H1 (cell line): ENCODE results near the gene TMEM117. TPM values are rescaled to one million over a fixed set of nuclear protein-coding genes. Genes with fewer than 3 reads are reported as not detected.

ENCODE experiments used
- CTCF ChIA-PET: fragments of 300-600 bp; sonication (Branson Sonifier 250); formaldehyde crosslinking; loops from one replicate; lab custom pipeline; 2021; ENCODE audit not compliant: partially characterized antibody; lab: Charles Lee
- POLR2A ChIA-PET: fragments of 300-600 bp; sonication (Branson Sonifier 250); formaldehyde crosslinking; loops from one replicate; lab custom pipeline; 2021; ENCODE audit warnings: inconsistent platforms; ENCODE audit not compliant: partially characterized antibody; lab: Charles Lee
- DNase-seq, 2 experiments: peaks; one replicate each; pipeline versions ENCODE4 v3.0.0 to v3.0.0-alpha.2; 2010 to 2022; ENCODE audit warnings: low spot score in 2 of 2, low read depth in 1 of 2, mixed read lengths in 1 of 2
- FAIRE-seq: peaks from 2 replicates; lab custom pipeline; 2011; peaks lifted over from hg19 to GRCh38; lab: Jason Lieb, UNC
- H2AFZ ChIP-seq: 2 replicates; pipeline ENCODE4 v1.8.1; 2012; ENCODE audit warnings: low read length, inconsistent platforms
- H2AK5ac ChIP-seq: 2 replicates; pipeline ENCODE4 v1.6.1; 2013; ENCODE audit warnings: low read depth, low read length
- H2BK120ac ChIP-seq: replicated peaks from 2 replicates; pipeline ENCODE3; 2013; ENCODE audit warnings: low read depth, low read length, inconsistent platforms
- H2BK12ac ChIP-seq: 2 replicates; pipeline ENCODE4 v1.6.1; 2013; ENCODE audit warnings: low read depth, low read length
- H2BK15ac ChIP-seq: 2 replicates; pipeline ENCODE4 v1.6.1; 2013; ENCODE audit warnings: low read length
- H2BK20ac ChIP-seq: 2 replicates; pipeline ENCODE4 v1.6.1; 2013; ENCODE audit warnings: low read length
- H2BK5ac ChIP-seq: 2 replicates; pipeline ENCODE4 v1.6.1; 2013; ENCODE audit warnings: low read depth, low read length
- H3K14ac ChIP-seq: 2 replicates; pipeline ENCODE4 v1.6.1; 2013; ENCODE audit warnings: inconsistent platforms; ENCODE audit not compliant: insufficient read length
- H3K18ac ChIP-seq: 2 replicates; pipeline ENCODE4 v1.6.1; 2013; ENCODE audit warnings: low read length; ENCODE audit errors: extremely low read depth
- H3K23ac ChIP-seq: 2 replicates; pipeline ENCODE4 v1.6.1; 2013; ENCODE audit warnings: inconsistent platforms; ENCODE audit not compliant: insufficient read length
- H3K23me2 ChIP-seq: 2 replicates; pipeline ENCODE4 v1.6.1; 2013; ENCODE audit warnings: low read depth, low read length
- H3K27ac ChIP-seq: 2 replicates; pipeline ENCODE4 v1.6.1; 2011; ENCODE audit warnings: low read depth, low read length, inconsistent platforms
- H3K27me3 ChIP-seq, 4 experiments: replicated peaks in 1 of 4; 1 replicate in 1 of 4; 2 replicates in 3 of 4; pipeline versions ENCODE4 v1.6.1 to v1.8.1; 2011 to 2013; ENCODE audit warnings: low read length in 3 of 4, mild to moderate bottlenecking in 3 of 4, inconsistent platforms in 2 of 4, mixed read lengths in 2 of 4, moderate library complexity in 1 of 4; ENCODE audit not compliant: control insufficient read depth in 3 of 4, insufficient read depth in 3 of 4; ENCODE audit errors: extremely low read depth in 1 of 4
- H3K36me3 ChIP-seq, 4 experiments: 2 replicates each; pipeline versions ENCODE4 v1.6.1 to v1.8.1; 2011 to 2013; ENCODE audit warnings: mild to moderate bottlenecking in 4 of 4, low read length in 3 of 4, moderate library complexity in 2 of 4, control low read depth in 1 of 4, inconsistent platforms in 1 of 4; ENCODE audit not compliant: insufficient read depth in 4 of 4, control insufficient read depth in 2 of 4
- H3K4ac ChIP-seq: replicated peaks from 2 replicates; pipeline ENCODE3; 2013; ENCODE audit warnings: low read length, low read depth, mixed read lengths, inconsistent platforms; ENCODE audit not compliant: insufficient read length
- H3K4me1 ChIP-seq, 4 experiments: replicated peaks in 1 of 4; 1 replicate in 1 of 4; 2 replicates in 3 of 4; pipeline versions ENCODE4 v1.6.1 to v1.8.1; 2011 to 2013; ENCODE audit warnings: low read length in 3 of 4, inconsistent platforms in 2 of 4, mixed read lengths in 1 of 4; ENCODE audit not compliant: insufficient read depth in 4 of 4, control insufficient read depth in 3 of 4
- H3K4me2 ChIP-seq, 2 experiments: 2 replicates each; pipeline versions ENCODE4 v1.6.1 to v1.8.1; 2011 to 2013; ENCODE audit warnings: low read depth in 2 of 2, low read length in 2 of 2, control low read depth in 1 of 2, inconsistent platforms in 1 of 2, mild to moderate bottlenecking in 1 of 2; ENCODE audit not compliant: insufficient read depth in 1 of 2
- H3K4me3 ChIP-seq, 4 experiments: fragments of 200-600, 300-600 bp in 1 of 4; sonication (generic), shearing (Covaris generic), sonication (Bioruptor Twin) in 1 of 4; 2 replicates each; pipeline versions ENCODE4 v1.5.1 to v1.8.1; 2011 to 2016; ENCODE audit warnings: low read length in 4 of 4, low read depth in 3 of 4, control low read depth in 2 of 4, inconsistent platforms in 2 of 4, mild to moderate bottlenecking in 2 of 4, mixed read lengths in 1 of 4, moderate library complexity in 1 of 4; ENCODE audit not compliant: insufficient read depth in 2 of 4; ENCODE audit errors: extremely low read depth in 1 of 4
- H3K56ac ChIP-seq: replicated peaks from 2 replicates; pipeline ENCODE3; 2013; ENCODE audit warnings: low read depth, mild to moderate bottlenecking, mixed read lengths, low read length, inconsistent platforms; ENCODE audit not compliant: insufficient read length
- H3K79me1 ChIP-seq: 2 replicates; pipeline ENCODE4 v1.6.1; 2013; ENCODE audit warnings: low read depth, low read length, control low read depth
- H3K79me2 ChIP-seq, 2 experiments: 2 replicates each; pipeline versions ENCODE4 v1.6.1 to v1.8.1; 2012 to 2013; ENCODE audit warnings: low read length in 2 of 2, mild to moderate bottlenecking in 2 of 2, inconsistent platforms in 1 of 2; ENCODE audit not compliant: insufficient read depth in 2 of 2, control insufficient read depth in 1 of 2
- H3K9ac ChIP-seq, 4 experiments: replicated peaks in 1 of 4; 1 replicate in 1 of 4; 2 replicates in 3 of 4; pipeline versions ENCODE4 v1.6.1 to v1.8.1; 2011 to 2013; ENCODE audit warnings: low read depth in 3 of 4, low read length in 3 of 4, control low read depth in 2 of 4, mild to moderate bottlenecking in 2 of 4, moderate library complexity in 2 of 4, inconsistent platforms in 1 of 4; ENCODE audit errors: extremely low read depth in 1 of 4
- H3K9me3 ChIP-seq, 2 experiments: 2 replicates each; pipeline versions ENCODE4 v1.6.1 to v1.8.1; 2012 to 2013; ENCODE audit warnings: mild to moderate bottlenecking in 2 of 2, moderate library complexity in 2 of 2, control low read depth in 1 of 2, inconsistent platforms in 1 of 2, low read depth in 1 of 2, low read length in 1 of 2, mixed read lengths in 1 of 2; ENCODE audit not compliant: insufficient read depth in 2 of 2
- H4K20me1 ChIP-seq, 2 experiments: replicated peaks in 1 of 2; 2 replicates each; pipeline versions ENCODE3 to v1.8.1; 2011 to 2013; ENCODE audit warnings: inconsistent platforms in 2 of 2, low read length in 2 of 2, mild to moderate bottlenecking in 1 of 2; ENCODE audit not compliant: insufficient read depth in 2 of 2, control insufficient read depth in 1 of 2
- H4K5ac ChIP-seq: 2 replicates; pipeline ENCODE4 v1.6.1; 2013; ENCODE audit warnings: low read length, low read depth, mixed read lengths, inconsistent platforms; ENCODE audit not compliant: insufficient read length
- H4K8ac ChIP-seq: 2 replicates; pipeline ENCODE4 v1.8.0; 2013; ENCODE audit warnings: mild to moderate bottlenecking, moderate library complexity, low read length, inconsistent platforms; ENCODE audit not compliant: insufficient read depth; ENCODE audit errors: extremely low read depth
- H4K91ac ChIP-seq: replicated peaks from 2 replicates; pipeline ENCODE3; 2013; ENCODE audit warnings: low read length, mixed read lengths, inconsistent platforms; ENCODE audit not compliant: insufficient read length
- ATF2 ChIP-seq: IDR thresholded peaks from 2 replicates; pipeline ENCODE4 v1.6.1; 2012; ENCODE audit warnings: low read length, inconsistent platforms
- BACH1 ChIP-seq: IDR thresholded peaks from 2 replicates; pipeline ENCODE4 v1.6.1; 2012; ENCODE audit warnings: low read length, improper control_type of control experiment
- CEBPB ChIP-seq: IDR thresholded peaks from 2 replicates; pipeline ENCODE4 v1.6.1; 2012; ENCODE audit warnings: low read depth, low read length
- CREB1 ChIP-seq: IDR thresholded peaks from 2 replicates; pipeline ENCODE4 v1.6.1; 2012; ENCODE audit warnings: inconsistent platforms
- POLR2AphosphoS5 ChIP-seq: IDR thresholded peaks from 2 replicates; pipeline ENCODE4 v1.6.1; 2011; ENCODE audit warnings: low read depth, low read length
- POU5F1 ChIP-seq: IDR thresholded peaks from 2 replicates; pipeline ENCODE4 v1.6.1; 2011; ENCODE audit warnings: low read depth, mild to moderate bottlenecking, low read length, moderate library complexity
- RBBP5 ChIP-seq: IDR thresholded peaks from 2 replicates; pipeline ENCODE4 v1.7.1; 2012; ENCODE audit warnings: low read depth, mild to moderate bottlenecking, inconsistent platforms, low read length, moderate library complexity, borderline replicate concordance
- RFX5 ChIP-seq: IDR thresholded peaks from 2 replicates; pipeline ENCODE4 v1.6.1; 2011; ENCODE audit warnings: low read depth, low read length, improper control_type of control experiment, borderline replicate concordance
- SIX5 ChIP-seq: IDR thresholded peaks from 2 replicates; pipeline ENCODE4 v1.6.1; 2011; ENCODE audit warnings: mild to moderate bottlenecking, low read depth, low read length
- SP4 ChIP-seq: IDR thresholded peaks from 2 replicates; pipeline ENCODE4 v1.6.1; 2012; ENCODE audit warnings: low read length, inconsistent platforms
- WGBS, 2 experiments: shearing (Covaris generic) in 1 of 2; methylation state at CpG; one replicate each; pipeline versions ENCODE4 v1.1.6 to v1.1.7; 2013 to 2015; ENCODE audit warnings: low lambda C conversion rate in 2 of 2, mixed read lengths in 2 of 2, inconsistent platforms in 1 of 2, low coverage in 1 of 2, missing lambda C conversion rate in 1 of 2; ENCODE audit not compliant: insufficient replicate concordance in 2 of 2, insufficient coverage in 1 of 2, insufficient read length in 1 of 2; ENCODE audit errors: extremely low coverage in 1 of 2, missing lambda C conversion rate in 1 of 2; 5-methylcytosine and 5-hydroxymethylcytosine counted together
- polyA plus RNA-seq, 7 experiments: library from polyadenylated mRNA; depleted of rRNA in 3 of 7; stranded (reverse) in 5 of 7; unstranded in 2 of 7; fragments of >200 nt in 5 of 7; fragments of 200-250 nt in 2 of 7; gene quantifications; 1 replicate in 5 of 7; 2 replicates in 1 of 7; 4 replicates in 1 of 7; pipeline versions ENCODE4 v1.2.1 to v1.2.3, GENCODE V29; 2011 to 2013; ENCODE audit warnings: missing spikeins in 2 of 7, mixed read lengths in 2 of 7
- total RNA-seq: library from RNA; stranded (reverse); fragmentation: NEBNext Ultra II Directional; extraction: Animal tissue kit (Norgen Biotek cat#: 25700); gene quantifications from 2 replicates; pipeline ENCODE4 v1.2.1, GENCODE V29; 2021
- TF ChIP-seq, protein P1 (sequence below), 3 experiments: IDR thresholded peaks; 1 replicate in 2 of 3; 2 replicates in 1 of 3; pipeline versions ENCODE4 v1.5.1 to v1.6.1; 2011; ENCODE audit warnings: low read length in 3 of 3, mild to moderate bottlenecking in 3 of 3, inconsistent platforms in 2 of 3, low read depth in 1 of 3, moderate library complexity in 1 of 3; ENCODE audit not compliant: insufficient read depth in 1 of 3; ENCODE audit errors: control extremely low read depth in 1 of 3

TMEM117 gene
- total and polyA plus RNA-seq, 2 of the 8 experiments (the other 6 are each of a cell fraction or from before 2014, with no cell fraction given), result 0.80 to 1.4 TPM

- no peak for DNase-seq
- Histone ChIP-seq H3K23me2 (no peaks in the 10 kb centered on the region), H4K20me1 (no peaks in the 10 kb centered on the region), H3K79me1 (no peaks in the 10 kb centered on the region), H2BK120ac (no peak overlapping the region), H2BK12ac (no peak overlapping the region), H4K91ac (no peak overlapping the region), H3K4me1 (peaks cover 0 to 3% (median 0%) of the 10 kb centered on the region in 4 experiments; a peak in 1 of 7 replicates), H2BK20ac (no peak overlapping the region), H3K36me3 (no peaks in the 10 kb centered on the region), H2BK5ac (no peak overlapping the region), H3K4ac (no peak overlapping the region), H3K56ac (no peak overlapping the region), H3K4me3 (no peak overlapping the region), H3K9ac (no peak overlapping the region), H3K27me3 (no peaks in the 10 kb centered on the region), H4K8ac (no peak overlapping the region; the same call in 1 of the 2 replicates), H3K23ac (no peak overlapping the region), H4K5ac (no peak overlapping the region), H3K14ac (no peak overlapping the region), H2AFZ (no peak overlapping the region), H3K9me3 (peaks cover 0 to 2% of the 10 kb centered on the region in 2 experiments; a peak in 1 of 4 replicates), H3K4me2 (no peak overlapping the region), H2AK5ac (no peak overlapping the region; the same call in 1 of the 2 replicates), H3K27ac (no peak overlapping the region), H2BK15ac (no peak overlapping the region), H3K79me2 (no peaks in the 10 kb centered on the region), H3K18ac (no peak overlapping the region)
- no peak for FAIRE-seq
- POLR2A ChIA-PET, result no interaction called here
- CTCF ChIA-PET, result no interaction called here
- WGBS, 2 experiments, result 87% methylated on average over 6 of the region's 6 CpGs; no CpG with 5 or more reads in 1 of the 2 experiments
- TF ChIP-seq POLR2AphosphoS5 (no peak), RFX5 (no peak), BACH1 (no peak), RBBP5 (no peak), POU5F1 (no peak), CEBPB (no peak), SP4 (no peak), ATF2 (no peak), CREB1 (no peak), SIX5 (no peak)
- TF ChIP-seq, protein P1, sequence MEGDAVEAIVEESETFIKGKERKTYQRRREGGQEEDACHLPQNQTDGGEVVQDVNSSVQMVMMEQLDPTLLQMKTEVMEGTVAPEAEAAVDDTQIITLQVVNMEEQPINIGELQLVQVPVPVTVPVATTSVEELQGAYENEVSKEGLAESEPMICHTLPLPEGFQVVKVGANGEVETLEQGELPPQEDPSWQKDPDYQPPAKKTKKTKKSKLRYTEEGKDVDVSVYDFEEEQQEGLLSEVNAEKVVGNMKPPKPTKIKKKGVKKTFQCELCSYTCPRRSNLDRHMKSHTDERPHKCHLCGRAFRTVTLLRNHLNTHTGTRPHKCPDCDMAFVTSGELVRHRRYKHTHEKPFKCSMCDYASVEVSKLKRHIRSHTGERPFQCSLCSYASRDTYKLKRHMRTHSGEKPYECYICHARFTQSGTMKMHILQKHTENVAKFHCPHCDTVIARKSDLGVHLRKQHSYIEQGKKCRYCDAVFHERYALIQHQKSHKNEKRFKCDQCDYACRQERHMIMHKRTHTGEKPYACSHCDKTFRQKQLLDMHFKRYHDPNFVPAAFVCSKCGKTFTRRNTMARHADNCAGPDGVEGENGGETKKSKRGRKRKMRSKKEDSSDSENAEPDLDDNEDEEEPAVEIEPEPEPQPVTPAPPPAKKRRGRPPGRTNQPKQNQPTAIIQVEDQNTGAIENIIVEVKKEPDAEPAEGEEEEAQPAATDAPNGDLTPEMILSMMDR (IDR thresholded peaks at IDR 0.05; ENCODE audit: control extremely low read depth in 1 of 3, insufficient read depth in 1 of 3, low read depth in 1 of 3, low read length in 3 of 3), result no peak
Measured at GRCh38 chr12:44259890-44260289, 424.0 kb downstream of the TMEM117 start.
